ENCODE results near the gene RAD51B. TPM values are rescaled to one million over a fixed set of nuclear protein-coding genes. Genes with fewer than 3 reads are reported as not detected.

RAD51B gene
- total RNA-seq, 1 experiment from 2014 or later, result 20.0 TPM

DNA sequence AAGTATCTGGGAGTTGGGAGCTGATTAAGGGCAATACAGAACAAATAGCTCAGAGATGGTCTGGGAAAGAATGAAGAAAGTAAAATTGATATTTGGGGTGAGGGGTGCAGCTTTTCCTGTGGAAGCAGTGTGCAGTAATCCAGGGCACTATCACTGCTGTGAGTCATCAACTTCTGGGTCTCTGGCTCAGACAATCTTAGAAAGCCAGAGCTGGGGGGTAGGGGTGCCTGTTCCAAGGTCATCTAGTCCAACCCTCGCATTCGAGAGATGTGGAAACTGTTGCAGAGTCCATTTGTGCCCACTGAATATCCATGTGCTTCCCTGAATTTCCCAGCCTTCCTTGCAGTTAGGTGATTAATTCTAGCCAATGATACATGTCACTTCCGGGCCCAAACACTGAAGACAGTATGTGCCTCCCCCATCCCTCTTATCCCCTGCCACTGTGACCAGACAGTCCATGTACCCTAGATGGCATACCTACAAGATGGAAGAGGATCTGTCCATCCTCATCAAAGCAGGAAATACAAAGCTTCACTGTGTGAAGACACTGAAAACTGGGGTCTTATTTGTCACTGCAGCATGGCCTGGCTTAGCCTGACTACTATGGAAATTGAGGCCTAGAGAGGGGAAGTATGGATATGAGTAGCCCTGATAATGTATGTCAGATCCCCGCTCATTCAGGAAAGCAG, 921.4 kb downstream of the RAD51B start:
- H3K9me3 ChIP-seq (ENCODE audit: control insufficient read depth in 1 of 2, insufficient read depth in 1 of 2, low read depth in 1 of 2, low read length in 2 of 2), result peaks cover 0 to 4% of the 10 kb centered on the region in 2 experiments; a peak in 1 of 4 replicates
- H2AFZ ChIP-seq (ENCODE audit: low read depth, low read length, poor library complexity, severe bottlenecking), result no peak overlapping the region
- no peak overlapping the region for H3K4me2 ChIP-seq (ENCODE audit: low read length)
- H3K9me2 ChIP-seq (ENCODE audit: insufficient read depth), result no peaks in the 10 kb centered on the region
- RAD21 ChIA-PET (ENCODE audit: low non-redundant PET in 1 of 2, low total read pairs in 2 of 2, uncharacterized antibody in 2 of 2, unreplicated experiment in 2 of 2), result no interaction called here
- TF ChIP-seq CBX3 (IDR thresholded peaks at IDR 0.05; ENCODE audit: low read depth) (no peak), POLR2AphosphoS5 (IDR thresholded peaks at IDR 0.05; ENCODE audit: low read depth, low read length) (no peak), SRF (IDR thresholded peaks at IDR 0.05; ENCODE audit: low read depth) (no peak)
- H3K36me3 ChIP-seq (ENCODE audit: control insufficient read depth in 1 of 2, insufficient read depth in 2 of 2, low read length in 2 of 2), result no peaks in the 10 kb centered on the region
- DNase-seq (ENCODE audit: low read depth, low spot score) (no peak), ATAC-seq (no peak)
- POLR2A ChIA-PET, result no interaction called here
- CTCF ChIA-PET, result no interaction called here
- no peaks in the 10 kb centered on the region for H4K20me1 ChIP-seq (ENCODE audit: insufficient read depth)
- H3K4me1 ChIP-seq (ENCODE audit: control insufficient read depth in 1 of 2, insufficient read depth in 2 of 2, low read length in 2 of 2), result no peaks in the 10 kb centered on the region; a peak in 1 of 4 replicates
- H3K9ac ChIP-seq (ENCODE audit: low read length), result no peak overlapping the region
- no peak overlapping the region for H3K27ac ChIP-seq (ENCODE audit: low read depth, low read length)
- H3K27me3 ChIP-seq (ENCODE audit: insufficient read depth, low read length), result no peaks in the 10 kb centered on the region
- H3K79me2 ChIP-seq (ENCODE audit: insufficient read depth, low read length), result no peaks in the 10 kb centered on the region
- BruUV-seq (replicated peaks), result no TSS peak
- no peak overlapping the region for H3K4me3 ChIP-seq (replicated peaks in 1 of 2; ENCODE audit: low read depth in 1 of 2, low read length in 2 of 2)
- intact Hi-C loops (cut with micrococcal nuclease), result no loop called here

DNA sequence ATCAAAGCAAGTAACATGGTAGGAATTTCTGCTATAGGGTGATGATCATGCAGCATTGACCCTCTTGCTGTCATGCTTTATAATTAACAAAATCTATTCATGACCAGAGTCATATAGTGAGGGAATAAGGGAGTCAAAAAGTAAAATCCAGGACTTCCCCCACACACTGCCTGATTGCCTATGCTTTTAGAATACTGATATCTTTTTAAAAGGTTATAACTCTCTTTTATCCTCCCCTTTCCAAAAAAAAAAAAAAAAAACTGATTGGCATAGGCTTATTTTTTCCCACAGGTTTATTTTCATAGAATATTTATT, 921.9 kb downstream of the RAD51B start:
- no peak for DNase-seq (ENCODE audit: low read depth, low spot score)
- no peaks in the 10 kb centered on the region for H3K79me2 ChIP-seq (ENCODE audit: insufficient read depth, low read length)
- intact Hi-C loops (cut with micrococcal nuclease), result no loop called here
- no TSS peak for BruUV-seq (replicated peaks)
- no peak overlapping the region for H3K4me3 ChIP-seq (replicated peaks in 1 of 2; ENCODE audit: low read depth in 1 of 2, low read length in 2 of 2)
- no peak overlapping the region for H3K27ac ChIP-seq (ENCODE audit: low read depth, low read length)
- RAD21 ChIA-PET (ENCODE audit: low non-redundant PET in 1 of 2, low total read pairs in 2 of 2, uncharacterized antibody in 2 of 2, unreplicated experiment in 2 of 2), result no interaction called here
- H4K20me1 ChIP-seq (ENCODE audit: insufficient read depth), result no peaks in the 10 kb centered on the region
- H3K4me1 ChIP-seq (ENCODE audit: control insufficient read depth in 1 of 2, insufficient read depth in 2 of 2, low read length in 2 of 2), result no peaks in the 10 kb centered on the region; a peak in 1 of 4 replicates
- H3K9me3 ChIP-seq (ENCODE audit: control insufficient read depth in 1 of 2, insufficient read depth in 1 of 2, low read depth in 1 of 2, low read length in 2 of 2), result peaks cover 0 to 4% of the 10 kb centered on the region in 2 experiments; a peak in 1 of 4 replicates
- no peaks in the 10 kb centered on the region for H3K36me3 ChIP-seq (ENCODE audit: control insufficient read depth in 1 of 2, insufficient read depth in 2 of 2, low read length in 2 of 2)
- no peak overlapping the region for H2AFZ ChIP-seq (ENCODE audit: low read depth, low read length, poor library complexity, severe bottlenecking)
- no peak for ATAC-seq
- no peak overlapping the region for H3K9ac ChIP-seq (ENCODE audit: low read length)
- H3K9me2 ChIP-seq (ENCODE audit: insufficient read depth), result no peaks in the 10 kb centered on the region
- no peak overlapping the region for H3K4me2 ChIP-seq (ENCODE audit: low read length)
- no peaks in the 10 kb centered on the region for H3K27me3 ChIP-seq (ENCODE audit: insufficient read depth, low read length)
- CTCF ChIA-PET, result no interaction called here
- no peak for TF ChIP-seq POLR2A (IDR thresholded peaks at IDR 0.05; ENCODE audit: borderline replicate concordance, extremely low read depth, insufficient read depth, insufficient read length)
- no peak for TF ChIP-seq SP1 (IDR thresholded peaks at IDR 0.05; ENCODE audit: low read depth)
- TF ChIP-seq, protein P1, sequence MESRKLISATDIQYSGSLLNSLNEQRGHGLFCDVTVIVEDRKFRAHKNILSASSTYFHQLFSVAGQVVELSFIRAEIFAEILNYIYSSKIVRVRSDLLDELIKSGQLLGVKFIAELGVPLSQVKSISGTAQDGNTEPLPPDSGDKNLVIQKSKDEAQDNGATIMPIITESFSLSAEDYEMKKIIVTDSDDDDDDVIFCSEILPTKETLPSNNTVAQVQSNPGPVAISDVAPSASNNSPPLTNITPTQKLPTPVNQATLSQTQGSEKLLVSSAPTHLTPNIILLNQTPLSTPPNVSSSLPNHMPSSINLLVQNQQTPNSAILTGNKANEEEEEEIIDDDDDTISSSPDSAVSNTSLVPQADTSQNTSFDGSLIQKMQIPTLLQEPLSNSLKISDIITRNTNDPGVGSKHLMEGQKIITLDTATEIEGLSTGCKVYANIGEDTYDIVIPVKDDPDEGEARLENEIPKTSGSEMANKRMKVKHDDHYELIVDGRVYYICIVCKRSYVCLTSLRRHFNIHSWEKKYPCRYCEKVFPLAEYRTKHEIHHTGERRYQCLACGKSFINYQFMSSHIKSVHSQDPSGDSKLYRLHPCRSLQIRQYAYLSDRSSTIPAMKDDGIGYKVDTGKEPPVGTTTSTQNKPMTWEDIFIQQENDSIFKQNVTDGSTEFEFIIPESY (IDR thresholded peaks at IDR 0.05; ENCODE audit: extremely low read depth, insufficient replicate concordance, low read length), result no peak
- no peak for TF ChIP-seq EZH2phosphoT487 (IDR thresholded peaks at IDR 0.05; ENCODE audit: borderline replicate concordance)
- TF ChIP-seq, protein P2, sequence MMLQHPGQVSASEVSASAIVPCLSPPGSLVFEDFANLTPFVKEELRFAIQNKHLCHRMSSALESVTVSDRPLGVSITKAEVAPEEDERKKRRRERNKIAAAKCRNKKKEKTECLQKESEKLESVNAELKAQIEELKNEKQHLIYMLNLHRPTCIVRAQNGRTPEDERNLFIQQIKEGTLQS (IDR thresholded peaks at IDR 0.05), result no peak
- no peak for TF ChIP-seq SRF (IDR thresholded peaks at IDR 0.05; ENCODE audit: low read depth)
- POLR2A ChIA-PET, result no interaction called here

Measured in HCT116 (cell line).